NT2/D1 (cell line): ENCODE data around the gene GYS2.

Source experiments
- SUZ12 ChIP-seq: IDR thresholded peaks from 2 replicates; pipeline ENCODE4 v1.6.1; 2011; ENCODE audit not compliant: insufficient read length, insufficient read depth; ENCODE audit errors: extremely low read depth
- YY1 ChIP-seq: IDR thresholded peaks from 2 replicates; pipeline ENCODE4 v1.6.1; 2011; ENCODE audit not compliant: insufficient read length, insufficient read depth
- ZNF274 ChIP-seq: IDR thresholded peaks from 2 replicates; pipeline ENCODE4 v1.6.1; 2011; ENCODE audit warnings: mild to moderate bottlenecking, low read depth, low read length

- TF ChIP-seq YY1 (no peak), SUZ12 (no peak), ZNF274 (no peak)
Observed at GRCh38 chr12:21509768-21510167, 94.9 kb downstream of the GYS2 start.
